KG1 (cell line): ENCODE results near the gene DMRT2.

ENCODE experiments used
- DNase-seq: peaks from one replicate; lab custom pipeline; 2025; lab: John Stamatoyannopoulos, UW

The DMRT2 gene

DNA sequence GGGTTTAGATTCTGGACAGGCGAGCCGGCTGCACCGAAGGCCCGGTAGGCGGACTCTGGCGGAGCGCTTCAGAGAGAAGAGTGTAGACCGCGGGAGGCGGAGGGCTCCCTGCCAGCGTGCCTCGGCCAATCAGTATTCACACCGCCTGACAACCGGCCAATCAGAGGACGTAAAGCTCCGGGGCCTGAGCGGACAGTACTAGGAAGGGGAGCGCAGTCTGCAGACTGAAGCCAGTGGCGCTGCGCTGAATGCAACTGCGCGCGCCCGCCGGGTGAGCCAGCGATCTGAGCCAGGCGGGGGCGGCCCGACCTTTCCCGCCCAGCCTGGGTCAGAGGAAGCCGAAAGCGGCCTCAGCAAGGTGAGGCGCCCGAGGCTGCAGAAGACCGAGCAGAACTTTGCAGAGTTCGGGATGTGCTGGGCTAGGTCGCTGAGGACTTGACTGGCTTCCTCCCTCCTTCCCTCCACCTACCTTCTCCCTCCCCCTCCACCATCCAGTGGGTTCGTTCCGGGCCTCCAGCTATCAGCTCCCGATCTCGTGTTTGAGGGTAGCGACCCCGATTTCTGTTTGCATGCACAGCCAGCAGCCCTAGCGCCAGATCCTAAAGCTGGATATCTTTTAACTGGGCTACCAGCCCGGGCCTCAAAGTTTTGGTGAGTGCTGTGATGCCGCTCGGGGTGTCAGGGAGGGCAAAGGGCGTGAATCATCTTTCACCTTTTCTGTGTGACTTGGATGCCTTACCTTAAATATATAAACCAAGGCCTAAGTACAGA, at the start of gene DMRT2:
DMRT2 (plus strand) TSS at position 233 of the 771 bp plus-strand sequence. CDS start 1,257 bp downstream, outside the sequence.
- DNase-seq, result no peak

DNA sequence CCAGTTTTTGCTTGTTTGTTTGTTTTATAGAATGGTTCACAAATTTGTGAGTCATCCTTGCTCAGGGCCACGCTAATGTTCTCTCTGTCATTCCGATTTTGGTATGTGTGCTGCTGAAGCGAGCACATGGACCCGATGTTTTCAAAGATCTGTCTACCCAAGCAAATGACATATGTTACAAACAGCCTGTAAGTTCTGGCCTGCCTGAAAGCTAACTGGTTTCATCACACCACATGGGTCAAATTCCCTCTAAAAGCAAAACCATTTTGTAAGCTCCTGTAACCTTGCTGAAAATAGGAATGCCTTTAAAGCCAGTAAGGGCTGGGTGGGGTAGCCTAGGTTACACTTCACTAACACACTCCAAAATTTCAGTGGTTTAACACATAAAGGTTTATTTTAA, 48.3 kb upstream of the DMRT2 start:
- DNase-seq, result no peak

GRCh38 chr9:1002678-1003077, 47.5 kb upstream of the DMRT2 start:
- no peak for DNase-seq

GRCh38 chr9:1005043-1005667, 45.0 kb upstream of the DMRT2 start:
- DNase-seq, result peak; percentile 18

DNA sequence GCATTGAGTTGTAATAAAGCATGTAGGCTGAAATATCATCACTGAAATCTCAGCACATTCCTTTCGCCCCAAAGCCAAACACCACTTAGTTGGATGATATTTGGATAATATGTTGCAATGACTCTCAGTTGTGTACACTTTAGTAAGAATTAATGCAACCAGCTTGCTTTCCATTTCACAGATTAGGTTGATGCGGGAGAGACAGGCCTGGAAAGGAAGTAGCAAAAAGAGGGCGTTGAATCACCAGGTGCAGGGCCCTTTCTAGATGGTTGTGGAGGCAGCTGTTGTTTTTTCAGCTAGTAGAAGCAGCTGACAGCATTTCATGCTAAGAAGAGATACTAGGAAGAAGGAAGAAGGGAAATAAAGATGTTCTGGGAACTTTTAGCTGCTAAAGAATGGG, 42.8 kb upstream of the DMRT2 start:
- no peak for DNase-seq

- no peak for DNase-seq
Observed at GRCh38 chr9:1008216-1008615, 41.9 kb upstream of the DMRT2 start.

- DNase-seq, result peak; percentile 59
Observed at GRCh38 chr9:1009101-1009707, 41.0 kb upstream of the DMRT2 start.

- no peak for DNase-seq
Observed at GRCh38 chr9:1013021-1013420, 37.1 kb upstream of the DMRT2 start.

DNA sequence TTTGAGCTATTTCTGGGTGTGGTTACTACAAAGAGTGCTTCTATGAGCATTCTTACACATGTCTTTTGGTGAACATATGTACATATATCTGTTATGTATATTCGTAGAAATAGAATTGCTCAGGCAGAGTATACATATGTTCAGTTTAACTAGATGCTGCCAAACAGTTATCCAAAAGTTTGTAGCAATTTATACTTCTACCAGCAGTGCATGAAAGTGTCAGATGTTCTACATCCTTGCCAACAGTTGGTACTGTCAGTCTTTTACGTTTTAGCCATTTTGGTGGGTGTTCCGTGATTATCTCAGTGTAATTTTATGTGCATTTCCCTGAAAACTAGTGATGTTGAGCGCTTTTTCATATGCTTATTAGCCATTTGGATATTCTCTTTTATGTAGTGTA, 35.9 kb upstream of the DMRT2 start:
- no peak for DNase-seq

GRCh38 chr9:1014640-1015039, 35.5 kb upstream of the DMRT2 start:
- DNase-seq, result no peak

GRCh38 chr9:1018121-1018520, 32.0 kb upstream of the DMRT2 start:
- DNase-seq, result no peak

DNA sequence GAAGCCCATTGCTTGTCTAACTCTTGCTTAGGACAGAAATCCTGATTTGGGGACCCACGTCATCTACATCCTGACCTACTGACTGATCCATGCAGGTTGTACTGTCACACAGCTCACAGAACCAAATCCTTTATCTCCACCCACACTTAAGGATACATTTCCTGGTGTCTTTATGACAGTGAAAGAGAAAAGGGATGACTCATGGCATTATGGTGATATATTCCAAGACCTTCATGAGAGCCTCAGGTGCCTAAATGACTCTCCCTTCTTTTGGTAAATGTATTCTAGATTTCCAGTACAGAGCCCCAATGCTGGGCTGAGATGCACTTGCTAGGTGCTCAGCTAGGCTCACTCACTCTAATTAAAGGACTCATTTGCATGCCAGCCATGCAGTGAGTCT, 26.0 kb upstream of the DMRT2 start:
- no peak for DNase-seq

DNA sequence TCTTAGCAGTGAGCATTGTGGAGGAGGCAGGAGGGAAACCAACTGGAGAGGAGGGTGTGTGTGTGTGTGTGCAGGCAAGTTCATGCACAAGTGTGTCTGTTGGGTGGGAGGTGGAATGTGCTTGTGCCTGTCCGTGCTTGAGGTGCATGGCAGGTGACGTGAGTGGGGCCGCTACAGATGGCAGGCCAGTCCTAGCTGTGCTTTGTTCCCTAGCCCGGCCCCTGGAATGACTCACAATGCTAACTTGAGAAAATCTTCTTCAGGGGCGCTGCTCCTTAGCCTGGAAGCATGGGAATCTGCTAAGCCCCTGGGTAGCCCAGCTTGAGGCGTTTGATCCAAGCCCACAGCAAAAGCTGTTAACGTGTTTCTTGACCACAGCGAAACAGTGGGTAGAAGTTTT, 25.0 kb upstream of the DMRT2 start:
- DNase-seq, result no peak

- DNase-seq, result no peak
Observed at GRCh38 chr9:1026219-1026618, 23.9 kb upstream of the DMRT2 start.

DNA sequence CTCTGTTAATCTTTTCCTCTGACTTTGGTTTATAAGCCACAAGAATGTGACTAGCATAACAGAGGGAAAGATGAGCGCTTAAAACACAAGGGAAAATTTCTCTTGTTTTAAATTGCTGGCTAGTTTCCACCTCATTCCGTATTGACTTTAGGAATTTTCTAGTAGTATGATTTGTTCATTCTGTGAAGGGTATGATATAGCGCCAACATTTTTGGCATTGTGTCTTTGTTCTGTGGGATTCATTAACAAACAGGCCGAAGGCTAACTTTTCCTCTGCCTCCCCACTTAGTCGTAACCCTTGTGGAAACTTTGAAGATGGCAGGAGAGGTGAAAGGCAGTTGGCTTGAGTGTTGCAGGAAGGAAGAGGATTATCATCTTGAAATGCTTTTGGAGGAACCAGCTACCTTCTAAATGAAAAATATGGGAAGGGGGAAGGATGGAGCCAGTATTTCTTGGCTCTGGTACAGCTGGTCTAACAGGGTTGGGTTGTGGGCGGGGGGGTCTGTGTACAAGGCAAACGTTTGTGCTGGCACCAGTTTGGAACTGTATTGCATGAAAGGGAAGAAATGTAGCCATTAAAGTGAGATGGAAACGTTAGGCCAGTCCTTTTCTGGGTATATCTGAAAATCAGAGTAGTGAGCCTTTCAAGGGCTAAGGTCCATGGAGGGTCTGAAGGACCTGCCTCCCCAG, 21.5 kb upstream of the DMRT2 start:
- no peak for DNase-seq

- no peak for DNase-seq
Observed at GRCh38 chr9:1031951-1032601, 18.1 kb upstream of the DMRT2 start.

GRCh38 chr9:1034271-1034670, 15.9 kb upstream of the DMRT2 start:
- DNase-seq, result no peak

DNA sequence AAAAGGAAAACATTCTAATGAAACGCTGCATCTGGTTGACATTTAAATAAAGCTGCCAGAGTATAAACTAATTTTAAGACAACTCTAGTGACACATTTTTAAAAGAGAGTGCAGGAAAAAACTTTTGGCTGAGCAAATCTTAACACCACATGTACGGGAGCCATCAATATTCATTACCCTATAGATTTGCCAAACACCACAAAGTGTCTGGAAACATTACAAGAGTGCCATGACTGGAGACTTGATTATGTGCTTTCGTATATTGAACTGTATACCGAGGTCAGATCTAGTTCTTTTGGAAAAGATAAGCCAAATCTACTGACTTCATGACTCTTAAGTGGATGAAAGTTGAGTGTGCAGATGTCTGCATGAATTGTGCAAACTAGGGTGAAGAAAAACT, 10.6 kb upstream of the DMRT2 start:
- no peak for DNase-seq

DNA sequence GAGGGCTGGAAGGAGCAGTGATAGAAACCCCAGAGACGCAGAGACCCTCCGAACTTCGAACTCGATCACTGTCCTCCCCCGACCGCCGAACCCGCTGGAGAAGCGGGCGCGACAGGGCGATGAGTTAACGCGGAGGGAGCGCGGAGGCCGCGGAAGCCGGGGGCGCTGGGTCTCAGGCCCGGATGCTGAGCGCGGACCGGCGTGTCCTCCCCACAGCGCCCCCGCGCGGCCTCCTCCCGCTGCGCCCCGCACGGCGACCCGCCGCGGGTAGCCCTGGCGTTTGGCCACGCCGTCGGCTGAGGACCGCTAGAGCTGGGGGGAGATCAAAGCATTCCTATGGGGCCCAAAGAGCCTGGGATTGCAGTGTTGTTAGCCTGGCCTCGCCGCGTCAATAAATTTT, 7.7 kb upstream of the DMRT2 start:
- DNase-seq, result no peak

GRCh38 chr9:1044643-1045042, 5.5 kb upstream of the DMRT2 start:
- DNase-seq, result no peak

DNA sequence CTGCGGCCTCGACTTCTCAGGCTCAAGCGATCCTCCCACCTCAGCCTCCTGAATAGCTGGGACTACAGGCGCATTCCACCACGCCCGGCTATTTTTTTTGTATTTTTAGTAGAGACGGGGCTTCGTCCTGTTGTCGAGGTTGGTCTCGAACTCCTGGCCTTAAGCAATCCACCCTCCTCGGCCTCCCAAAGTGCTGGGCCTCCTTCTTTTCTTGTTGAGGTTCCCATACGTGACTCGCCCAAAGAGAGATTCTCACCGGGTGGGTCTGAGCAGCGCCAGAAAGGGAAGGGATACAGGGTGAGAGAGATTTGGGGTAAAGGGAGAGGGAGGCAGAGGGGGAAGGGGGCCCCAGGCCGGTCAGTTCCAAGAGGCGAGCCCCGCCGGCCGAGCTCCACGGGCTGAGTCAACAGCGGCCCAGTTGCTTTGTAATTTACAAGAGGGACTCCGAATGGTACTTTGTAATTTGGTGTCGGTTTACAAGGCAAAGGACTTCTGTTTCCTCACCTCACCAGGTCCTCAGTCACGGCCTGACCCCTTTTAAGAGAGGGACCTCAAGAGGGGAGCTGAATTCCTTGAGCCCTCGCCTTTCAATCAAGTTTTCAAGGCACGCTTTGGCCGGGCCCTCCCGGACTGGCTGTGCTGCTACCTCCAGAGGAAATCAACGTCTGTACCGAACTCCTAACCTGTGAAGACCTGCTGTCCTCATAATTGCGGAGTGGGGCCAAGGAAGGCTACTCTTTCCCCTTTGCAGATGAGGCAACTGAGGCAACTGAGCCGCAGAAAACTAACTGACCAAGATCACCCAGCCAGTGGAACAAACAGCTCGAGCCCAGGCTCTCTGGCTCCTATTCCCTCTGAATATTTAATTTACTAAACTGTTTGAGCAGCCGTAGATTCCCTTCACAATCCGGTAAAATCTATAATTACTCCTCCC, 3.3 kb upstream of the DMRT2 start:
- no peak for DNase-seq
